ENCODE measurements around the gene SYT8. TPM values are rescaled to one million over a fixed set of nuclear protein-coding genes. Genes with fewer than 3 reads are reported as not detected.

Gene SYT8
- total and polyA plus RNA-seq, 2 of the 8 experiments (the other 6 are each of a cell fraction or from before 2014, with no cell fraction given), result not detected

DNA sequence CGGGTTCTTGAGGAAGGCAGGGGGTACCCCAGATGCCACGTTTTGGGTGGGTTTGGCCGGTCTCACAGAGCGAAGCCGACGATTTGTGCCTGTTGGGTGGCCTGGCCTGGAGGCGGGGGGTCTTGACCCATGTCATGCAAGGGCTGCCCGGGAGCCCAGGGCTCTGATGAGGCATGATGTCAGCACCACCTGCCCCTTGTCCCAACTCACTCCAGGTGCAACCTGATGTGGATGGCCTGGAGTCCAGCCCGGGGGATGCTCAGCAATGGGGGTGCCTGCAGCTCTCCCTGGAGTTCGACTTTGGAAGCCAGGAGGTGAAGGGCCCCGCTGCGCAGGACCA, 851 bp downstream of the SYT8 start:
- Histone ChIP-seq H4K20me1 (replicated peaks in 1 of 2; ENCODE audit: control insufficient read depth in 1 of 2, insufficient read depth in 2 of 2, low read length in 2 of 2) (no peaks in the 10 kb centered on the region), H2BK15ac (ENCODE audit: low read length) (no peak overlapping the region), H3K4me3 (ENCODE audit: extremely low read depth in 1 of 4, insufficient read depth in 2 of 4, low read depth in 3 of 4, low read length in 4 of 4) (no peak overlapping the region), H2BK12ac (ENCODE audit: low read depth, low read length) (no peak overlapping the region), H3K27me3 (replicated peaks in 1 of 4; ENCODE audit: control insufficient read depth in 3 of 4, extremely low read depth in 1 of 4, insufficient read depth in 3 of 4, low read length in 3 of 4) (peaks cover 0 to 6% (median 0%) of the 10 kb centered on the region in 4 experiments; a peak in 3 of 7 replicates), H3K14ac (ENCODE audit: insufficient read length) (no peak overlapping the region), H2AK5ac (ENCODE audit: low read depth, low read length) (no peak overlapping the region), H3K4me2 (ENCODE audit: insufficient read depth in 1 of 2, low read depth in 2 of 2, low read length in 2 of 2) (no peak overlapping the region), H2BK120ac (replicated peaks; ENCODE audit: low read depth, low read length) (no peak overlapping the region), H3K27ac (ENCODE audit: low read depth, low read length) (no peak overlapping the region), H3K9me3 (ENCODE audit: insufficient read depth in 2 of 2, low read depth in 1 of 2, low read length in 1 of 2) (no peaks in the 10 kb centered on the region), H2BK5ac (ENCODE audit: low read depth, low read length) (no peak overlapping the region), H2AFZ (ENCODE audit: low read length) (no peak overlapping the region), H3K4me1 (replicated peaks in 1 of 4; ENCODE audit: control insufficient read depth in 3 of 4, insufficient read depth in 4 of 4, low read length in 3 of 4) (peaks cover 0 to 4% (median 2%) of the 10 kb centered on the region in 4 experiments; a peak in 4 of 7 replicates), H4K91ac (replicated peaks; ENCODE audit: insufficient read length, low read length) (no peak overlapping the region), H2BK20ac (ENCODE audit: low read length) (no peak overlapping the region), H3K79me2 (ENCODE audit: control insufficient read depth in 1 of 2, insufficient read depth in 2 of 2, low read length in 2 of 2) (no peaks in the 10 kb centered on the region), H3K18ac (ENCODE audit: extremely low read depth, low read length) (no peak overlapping the region; the same call in 1 of the 2 replicates), H3K23me2 (ENCODE audit: low read depth, low read length) (no peaks in the 10 kb centered on the region), H3K23ac (ENCODE audit: insufficient read length) (no peak overlapping the region), H3K79me1 (ENCODE audit: low read depth, low read length) (no peaks in the 10 kb centered on the region), H3K4ac (replicated peaks; ENCODE audit: insufficient read length, low read depth, low read length) (no peak overlapping the region), H3K36me3 (ENCODE audit: control insufficient read depth in 2 of 4, insufficient read depth in 4 of 4, low read length in 3 of 4) (no peaks in the 10 kb centered on the region), H4K8ac (ENCODE audit: extremely low read depth, insufficient read depth, low read length) (0 out of 2 replicates have a peak overlapping the region, but pooled peaks have one; percentile 21), H3K56ac (replicated peaks; ENCODE audit: insufficient read length, low read depth, low read length) (no peak overlapping the region), H4K5ac (ENCODE audit: insufficient read length, low read depth, low read length) (no peak overlapping the region), H3K9ac (replicated peaks in 1 of 4; ENCODE audit: extremely low read depth in 1 of 4, low read depth in 3 of 4, low read length in 3 of 4) (no peak overlapping the region)
- no peak for FAIRE-seq
- ChIA-PET CTCF (ENCODE audit: partially characterized antibody) (interaction anchor here (0.8 to 15.8 kb wide), 15 partner anchors 11 to 330 kb away, joined by 3 to 439 read pairs (median 4); no protein-coding TSS in a partner anchor), POLR2A (ENCODE audit: partially characterized antibody) (no interaction called here)
- TF ChIP-seq SIN3A (conservative IDR thresholded peaks at IDR 0.05 in 1 of 2, IDR thresholded peaks at IDR 0.05 in 1 of 2; ENCODE audit: low read depth in 1 of 2, low read length in 2 of 2) (no peak), NRF1 (IDR thresholded peaks at IDR 0.05; ENCODE audit: low read depth, low read length) (no peak), POU5F1 (IDR thresholded peaks at IDR 0.05; ENCODE audit: low read depth, low read length) (no peak)
- 96% methylated on average over 10 of the region's 12 CpGs; no CpG with 5 or more reads in 1 of the 2 experiments for WGBS, 2 experiments (ENCODE audit: extremely low coverage in 1 of 2, insufficient coverage in 1 of 2, insufficient read length in 1 of 2, insufficient replicate concordance in 2 of 2, low coverage in 1 of 2, low lambda C conversion rate in 2 of 2, missing lambda C conversion rate in 1 of 2)
- no peak for DNase-seq (ENCODE audit: low read depth in 1 of 2, low spot score in 2 of 2)
